HG03060 (cell line): Measurements from ENCODE around the gene BRD3.
"Not testable (repeated sequence)": the region's sequence is repeated elsewhere in the genome, so short reads cannot be mapped to it uniquely, and the experiment has no call there.

Source experiments
- ATAC-seq: cut with Tn5 transposase; IDR thresholded peaks from one replicate; pipeline ENCODE4 v1.9.1; 2021; ENCODE audit warnings: low read depth, moderate number of reproducible peaks; ENCODE audit not compliant: unreplicated experiment

Gene BRD3

DNA sequence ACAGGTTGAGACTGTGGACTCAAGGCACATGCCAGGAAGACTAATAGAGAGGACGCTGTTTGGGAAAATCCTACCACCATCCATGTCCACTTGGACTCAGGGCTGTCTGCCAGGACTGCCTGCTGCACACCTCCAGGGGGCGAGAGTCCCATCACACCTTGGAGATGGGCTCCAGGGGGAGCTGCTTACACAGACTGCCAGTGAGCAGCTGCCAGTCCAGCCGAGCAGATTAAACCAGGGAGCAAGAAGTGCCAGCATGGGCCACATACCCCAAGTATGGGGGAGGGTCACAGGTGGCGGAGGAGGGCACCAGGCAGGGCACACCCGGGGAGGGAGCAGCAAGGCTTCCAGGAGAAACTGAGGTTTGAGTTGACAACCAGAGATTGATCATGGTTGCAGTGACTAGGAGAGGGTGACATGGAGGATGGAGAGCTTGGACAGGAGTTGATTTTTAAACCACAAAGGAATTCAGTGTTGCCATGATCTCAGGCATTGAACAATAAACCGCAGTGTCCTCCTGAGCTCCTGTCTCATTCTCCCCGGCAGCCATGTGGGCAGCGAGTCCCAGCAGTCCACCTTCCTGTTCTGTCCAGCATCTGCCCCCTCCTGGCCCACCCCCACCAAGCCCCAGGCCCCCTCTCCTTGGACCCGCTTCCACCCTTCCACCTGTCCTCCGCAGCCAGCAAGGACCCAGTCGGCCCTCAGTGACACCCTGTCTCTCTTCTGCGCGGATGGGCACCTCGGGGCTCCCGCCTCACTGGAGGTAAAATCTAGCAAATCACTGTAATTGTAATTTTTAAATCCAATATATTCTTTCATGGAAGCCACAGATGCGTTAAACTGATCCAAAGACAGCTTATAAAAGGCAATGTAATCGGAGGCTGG, 72.6 kb downstream of the BRD3 start:
- ATAC-seq = no peak

DNA sequence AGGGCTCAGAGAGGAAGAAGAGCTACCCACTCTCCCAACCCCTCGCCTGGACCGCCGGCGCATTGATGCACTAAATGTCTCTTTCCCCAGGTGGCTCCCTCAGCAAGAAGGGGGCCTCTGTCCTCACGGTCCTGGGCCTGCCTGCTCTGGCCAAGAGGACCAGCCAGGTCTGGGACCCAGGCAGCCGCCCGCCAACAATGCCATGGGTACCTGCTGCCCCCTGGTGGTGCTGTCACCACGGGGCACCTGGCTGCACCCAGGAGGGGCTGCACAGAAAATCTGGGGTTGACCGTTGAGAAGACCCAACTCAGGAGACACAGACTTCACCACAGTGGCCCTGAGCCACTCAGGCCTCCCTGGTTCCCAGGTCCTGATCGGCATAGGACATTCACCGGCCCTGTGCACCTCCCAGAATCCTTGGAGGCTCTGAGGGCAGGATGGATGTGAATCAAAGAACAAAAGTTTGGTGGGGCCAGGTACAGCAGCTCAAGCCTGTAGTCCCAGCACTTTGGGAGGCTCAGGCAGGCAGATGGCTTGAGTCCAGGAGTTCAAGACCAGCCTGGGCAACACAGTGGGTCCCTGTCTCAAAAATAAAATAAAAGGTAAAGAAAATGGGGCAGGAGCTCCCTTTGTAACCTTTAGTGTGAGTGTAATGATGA, 73.3 kb downstream of the BRD3 start:
- ATAC-seq = no peak

DNA sequence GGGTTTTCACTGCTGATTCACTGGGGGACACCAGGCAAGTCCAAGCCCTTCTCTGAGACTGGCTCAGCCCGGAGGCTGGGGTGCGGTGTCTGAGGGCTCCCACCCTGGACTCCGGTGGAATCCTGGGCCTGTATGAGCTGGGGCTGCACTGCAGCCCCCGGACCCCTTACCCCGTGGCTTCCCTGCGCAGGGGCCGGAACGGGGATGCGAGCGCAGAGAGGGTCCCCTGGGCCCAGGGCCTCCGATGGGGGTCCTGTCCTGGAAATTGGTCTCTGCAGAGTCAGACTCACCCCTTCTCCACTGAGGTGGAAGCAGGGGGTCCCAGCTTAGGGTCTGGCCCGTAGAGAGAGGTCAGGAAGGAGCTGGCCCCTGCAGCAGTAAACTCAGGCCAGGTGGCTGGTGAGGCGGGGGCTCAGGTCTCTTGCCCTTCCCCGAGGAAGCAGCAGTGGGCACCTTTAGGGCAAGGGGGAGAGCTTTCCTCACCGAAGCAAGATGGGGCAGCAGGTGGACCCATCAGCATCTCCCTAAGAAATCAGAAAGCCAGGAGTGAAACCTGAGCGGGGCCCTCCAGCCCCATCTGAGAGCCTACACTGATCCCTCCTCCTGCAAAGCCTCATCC, 74.1 kb downstream of the BRD3 start:
- ATAC-seq = no peak

DNA sequence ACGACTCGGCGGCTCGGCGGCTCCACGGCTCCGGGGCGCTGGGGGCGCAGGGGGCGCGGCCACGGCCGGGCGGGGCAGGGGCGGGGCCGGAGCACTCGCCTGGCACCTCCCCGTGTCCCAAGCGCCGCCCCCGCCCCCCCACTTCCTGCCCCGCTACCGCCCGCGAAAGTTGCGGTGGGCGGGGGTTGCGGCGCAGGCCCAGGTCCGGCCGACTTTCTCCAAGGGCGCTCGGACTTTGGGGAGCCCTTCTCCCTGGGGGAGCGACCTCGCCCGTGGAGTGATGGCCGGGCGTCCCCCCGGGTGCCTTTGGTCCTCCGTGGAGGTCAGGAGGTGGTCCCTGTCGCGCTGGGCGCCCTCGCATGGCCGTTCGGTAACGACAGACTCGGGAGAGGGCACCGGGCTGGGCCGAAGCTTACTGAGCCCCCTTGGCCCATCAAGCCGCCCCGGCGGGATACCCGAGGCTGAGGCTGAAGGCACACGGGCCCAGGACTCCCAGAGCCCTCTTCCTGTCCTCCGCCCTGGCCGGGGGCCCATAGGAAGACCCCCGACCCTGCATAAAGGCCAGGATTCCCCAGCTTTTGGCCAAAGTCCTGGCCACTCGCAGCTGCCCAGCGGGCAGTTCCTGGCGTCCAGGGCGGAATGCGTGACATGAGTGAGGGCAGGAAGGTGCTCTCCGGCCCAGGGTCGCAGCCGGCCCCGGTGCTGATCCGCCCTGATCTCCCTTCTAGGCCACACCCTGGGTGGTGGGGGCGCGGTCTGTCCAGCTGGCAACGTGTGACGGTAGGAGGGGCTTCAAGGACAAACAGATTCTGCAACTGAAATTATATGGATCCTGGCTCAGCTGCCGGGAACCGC, 74.8 kb downstream of the BRD3 start:
- ATAC-seq = no peak

DNA sequence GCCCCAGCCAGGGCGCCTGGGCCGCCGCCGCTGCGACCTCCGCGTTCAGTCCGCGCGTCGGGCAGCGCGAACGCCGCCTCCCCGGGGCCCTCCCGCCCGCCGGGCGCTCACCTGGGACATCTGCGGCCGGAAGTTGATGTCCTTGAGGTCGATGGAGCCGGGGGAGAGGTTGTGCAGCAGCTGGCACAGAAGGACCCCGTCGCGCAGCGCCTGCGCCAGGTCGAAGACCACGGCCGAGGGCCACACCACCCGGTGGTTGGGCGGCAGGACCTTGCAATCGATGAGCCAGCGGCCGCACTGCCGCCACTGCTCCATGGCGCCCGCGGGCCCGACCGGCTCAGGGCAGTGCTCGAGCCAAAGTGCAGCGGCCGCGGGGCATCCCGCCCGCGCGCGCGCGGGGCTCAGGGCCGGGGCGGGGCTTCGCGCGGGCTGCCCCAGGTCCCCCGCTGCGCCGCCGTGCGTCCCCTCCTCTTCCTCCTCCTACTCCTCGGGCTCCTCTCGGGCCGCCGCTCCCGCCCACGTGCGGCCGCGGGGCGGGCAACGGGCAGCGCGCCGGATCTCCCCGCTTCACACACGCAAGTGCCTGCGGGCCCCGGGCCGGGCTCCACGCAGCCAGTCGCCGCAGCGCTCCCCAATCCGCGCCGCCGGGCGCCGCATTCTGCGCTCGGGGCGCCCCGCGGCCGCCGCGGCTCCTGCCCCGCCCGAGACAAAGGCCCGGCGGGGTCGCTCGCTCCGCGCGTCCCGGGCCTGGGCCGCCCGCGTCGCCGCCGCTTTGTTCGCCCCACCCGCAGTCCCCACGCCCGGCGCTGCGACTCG, 75.7 kb downstream of the BRD3 start, which contains the start of gene VAV2:
Gene VAV2 (minus strand): TSS at position 361 of the 816 bp plus-strand sequence. CDS start 46 bp downstream, at position 315.
- ATAC-seq = no peak

DNA sequence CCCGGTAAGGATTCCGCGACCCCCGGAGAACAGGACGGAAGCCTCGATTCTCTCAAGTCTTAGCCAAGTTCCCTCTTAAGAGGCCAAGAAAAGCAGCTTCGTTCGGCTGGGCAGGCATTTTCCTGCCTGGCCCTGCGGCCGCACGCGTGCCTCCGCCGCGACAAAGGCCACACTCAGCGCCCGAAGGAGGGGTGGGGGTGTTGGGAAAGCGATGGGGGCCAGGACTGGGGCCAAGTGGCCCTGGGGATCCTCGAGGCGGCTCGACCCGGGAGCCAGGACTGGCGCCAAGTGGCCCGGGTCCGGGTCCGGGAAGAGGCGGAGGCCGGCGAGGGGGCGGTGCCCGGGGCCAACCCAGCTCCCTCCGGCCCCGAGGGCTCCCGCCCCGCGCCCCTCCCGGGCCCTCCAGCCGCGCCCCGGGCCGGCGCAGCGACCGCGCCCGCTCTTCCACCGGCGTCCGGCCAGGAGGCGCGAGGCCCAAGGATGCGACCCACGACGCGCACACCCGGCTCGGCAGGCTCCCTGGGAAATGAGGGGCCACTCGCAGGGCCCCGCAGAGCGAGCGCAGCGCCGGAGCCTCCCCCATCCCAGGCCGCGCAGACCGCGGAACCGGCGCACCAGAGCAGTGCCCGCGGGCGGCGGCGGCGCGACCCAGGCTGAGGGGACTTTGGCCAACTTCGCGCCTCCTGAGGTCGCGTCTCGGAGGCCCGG, 76.5 kb downstream of the BRD3 start:
- no peak for ATAC-seq

DNA sequence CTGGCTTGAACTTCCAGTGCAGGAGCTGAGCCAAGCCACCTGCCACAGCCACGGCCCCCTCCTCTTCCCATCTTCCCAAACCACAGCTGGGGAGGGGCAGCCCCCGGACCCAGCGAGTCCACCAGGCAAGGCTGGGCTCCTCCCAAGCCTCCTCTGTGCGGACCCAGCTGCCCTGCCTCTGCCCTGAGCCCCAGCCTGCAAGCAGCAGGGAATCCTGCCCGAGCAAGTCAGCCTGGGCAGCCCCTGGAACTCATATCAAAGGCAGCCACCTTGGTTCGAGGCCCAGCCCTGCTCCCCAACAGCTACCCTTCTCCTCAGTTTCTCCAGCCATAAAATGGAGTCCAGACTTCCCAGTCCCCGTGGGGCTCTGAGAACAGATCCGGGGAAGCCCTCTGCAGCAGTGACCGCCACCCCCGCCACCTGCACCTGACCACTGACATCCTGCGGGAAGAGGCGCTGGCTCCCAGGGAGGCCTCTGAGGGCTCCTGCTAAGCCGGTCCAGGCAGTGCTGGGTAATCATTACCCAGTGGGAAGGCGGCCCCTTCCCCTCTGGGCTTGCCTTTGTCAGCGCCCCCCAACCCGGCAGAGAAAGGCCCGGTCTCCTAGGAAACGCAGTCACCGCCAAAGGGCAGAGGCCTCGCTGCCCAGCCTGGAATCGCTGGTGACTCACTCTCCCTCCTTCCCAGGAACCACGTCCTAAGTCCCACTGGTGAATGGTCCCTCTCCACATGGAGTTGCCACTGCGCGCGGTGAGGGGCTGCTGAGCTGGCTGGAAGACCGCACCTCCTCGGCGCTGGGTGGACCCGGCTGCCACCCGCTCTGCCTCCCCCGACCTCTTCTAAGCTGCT, 77.2 kb downstream of the BRD3 start:
- no peak for ATAC-seq

DNA sequence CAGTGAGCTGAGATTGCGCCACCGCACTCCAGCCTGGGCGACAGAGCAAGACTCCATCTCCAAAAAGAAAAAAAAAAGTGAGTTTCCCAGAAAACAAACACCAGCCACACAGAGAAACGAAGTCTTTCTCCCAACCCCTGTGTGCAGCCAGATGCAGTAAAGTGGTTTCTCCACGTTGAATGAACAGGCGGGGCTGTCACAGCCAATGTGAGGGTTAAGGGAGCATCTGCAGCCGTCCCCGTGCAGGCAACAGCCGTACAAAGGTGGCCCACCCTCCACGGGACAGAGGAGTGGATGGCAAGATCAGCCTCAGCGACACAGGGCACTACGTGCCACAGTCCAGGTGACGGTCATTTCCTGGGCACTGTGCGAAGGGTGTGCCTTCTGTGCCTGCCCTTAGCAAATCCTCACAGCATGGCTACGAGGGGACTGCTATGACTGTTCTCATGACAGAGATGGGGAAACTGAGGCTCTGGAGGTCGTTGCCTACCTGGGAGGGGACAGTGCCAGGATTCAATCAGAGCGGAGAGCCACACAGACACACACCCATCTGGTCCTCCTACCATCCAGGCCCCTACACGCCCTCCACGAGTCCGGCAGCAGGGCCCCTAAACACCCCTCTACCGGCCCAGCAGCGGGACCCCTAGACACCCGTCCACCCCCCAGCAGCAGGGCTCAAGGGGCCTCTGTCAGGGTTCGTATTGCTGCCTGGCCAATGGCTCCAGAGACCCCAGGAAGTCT, 78.0 kb downstream of the BRD3 start:
- no peak for ATAC-seq

DNA sequence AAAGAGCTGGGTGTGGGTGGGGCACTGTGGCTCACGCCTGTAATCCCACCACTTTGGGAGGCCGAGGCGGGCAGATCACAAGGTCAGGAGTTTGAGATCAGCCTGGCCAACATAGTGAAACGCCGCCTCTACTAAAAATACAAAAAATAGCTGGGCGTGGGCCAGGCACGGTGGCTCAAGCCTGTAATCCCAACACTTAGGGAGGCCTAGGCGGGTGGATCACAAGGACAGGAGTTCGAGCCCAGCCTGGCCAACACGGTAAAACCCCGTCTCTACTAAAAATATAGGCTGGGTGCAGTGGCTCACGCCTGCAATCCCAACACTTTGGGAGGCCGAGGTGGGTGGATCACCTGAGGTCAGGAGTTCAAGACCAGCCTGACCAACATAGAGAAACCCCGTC, 79.1 kb downstream of the BRD3 start:
- not testable (repeated sequence) for ATAC-seq

DNA sequence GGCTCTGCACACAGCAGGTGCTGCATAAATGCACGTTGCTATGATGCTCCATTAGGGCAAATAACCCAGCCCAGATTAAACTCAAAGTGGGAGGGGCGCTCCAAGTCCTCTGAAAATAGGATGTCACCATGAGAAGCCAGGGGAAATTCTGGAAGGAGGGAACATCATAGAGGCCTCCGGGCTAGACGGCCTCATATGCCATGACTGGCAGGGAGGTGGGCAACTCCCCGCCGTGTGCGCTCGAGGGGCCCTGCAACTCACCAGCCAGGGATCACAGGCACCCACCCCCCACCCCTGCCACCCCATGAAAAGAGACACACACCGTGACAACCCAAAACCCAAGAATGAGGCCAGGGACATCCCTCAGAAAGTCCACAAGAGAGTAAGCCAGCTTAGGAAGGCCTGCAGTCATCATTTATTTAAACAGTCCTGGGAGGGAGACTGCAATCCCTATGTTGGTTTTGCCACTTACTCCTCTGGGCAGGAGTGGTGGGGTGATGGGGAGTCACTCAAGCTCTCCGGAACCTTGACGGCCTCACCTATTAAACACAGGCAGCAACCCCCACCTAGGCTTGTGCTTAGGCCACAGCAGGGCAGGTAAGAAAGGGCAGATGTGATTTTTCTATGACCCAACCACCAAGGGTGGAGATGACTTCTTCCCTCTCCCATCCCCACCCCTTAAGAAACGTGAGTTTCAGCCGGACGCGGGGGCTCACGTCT, 79.7 kb downstream of the BRD3 start:
- no peak for ATAC-seq

DNA sequence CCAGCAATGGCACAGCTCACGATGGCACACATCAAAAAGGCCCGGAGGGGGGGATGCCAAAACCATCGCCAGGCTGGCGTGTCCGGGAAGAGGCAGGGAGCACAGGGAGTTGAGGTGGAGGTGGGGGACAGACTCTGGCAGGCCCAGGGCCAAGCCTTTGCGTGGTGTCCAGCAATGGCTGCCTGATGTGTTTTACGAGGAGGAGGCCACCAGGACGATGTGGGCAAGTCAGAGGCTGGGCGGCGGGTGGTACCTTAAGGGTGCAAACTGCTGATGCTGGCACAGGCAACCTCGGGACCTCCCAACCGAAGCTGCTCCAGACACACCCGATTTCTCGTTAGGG, 80.4 kb downstream of the BRD3 start:
- ATAC-seq = no peak

DNA sequence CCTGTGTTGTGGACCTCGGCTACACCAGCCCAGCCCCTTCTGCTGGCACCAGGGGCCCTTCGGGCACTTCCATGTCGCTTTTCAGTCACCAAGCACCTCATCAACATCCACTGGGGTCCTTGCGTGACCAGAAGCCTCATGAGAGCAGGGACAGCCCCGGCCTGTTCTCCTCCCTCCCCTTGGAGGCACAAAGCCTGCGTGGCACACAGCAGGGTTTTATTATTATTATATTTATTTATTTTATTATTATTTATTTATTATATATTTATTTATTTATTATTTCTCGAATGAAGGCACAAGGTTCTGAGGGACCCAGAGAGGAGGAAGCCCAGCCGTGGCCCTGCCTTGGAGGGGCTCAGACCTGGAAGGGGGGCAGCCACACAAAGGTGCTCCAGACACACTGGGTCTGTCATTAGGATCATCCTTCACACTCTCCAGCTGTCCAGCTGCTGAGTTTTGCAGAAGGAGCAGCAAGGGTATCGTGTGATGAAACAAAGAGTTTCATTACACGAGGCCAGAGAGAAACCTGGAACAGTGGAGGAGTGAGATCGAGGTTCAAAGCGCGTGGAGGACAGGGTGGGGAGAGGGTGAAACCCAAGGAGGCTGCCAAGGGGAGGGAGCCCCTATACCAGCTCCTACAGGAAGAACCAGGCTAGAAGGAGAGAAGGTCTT, 80.9 kb downstream of the BRD3 start:
- ATAC-seq = no peak

DNA sequence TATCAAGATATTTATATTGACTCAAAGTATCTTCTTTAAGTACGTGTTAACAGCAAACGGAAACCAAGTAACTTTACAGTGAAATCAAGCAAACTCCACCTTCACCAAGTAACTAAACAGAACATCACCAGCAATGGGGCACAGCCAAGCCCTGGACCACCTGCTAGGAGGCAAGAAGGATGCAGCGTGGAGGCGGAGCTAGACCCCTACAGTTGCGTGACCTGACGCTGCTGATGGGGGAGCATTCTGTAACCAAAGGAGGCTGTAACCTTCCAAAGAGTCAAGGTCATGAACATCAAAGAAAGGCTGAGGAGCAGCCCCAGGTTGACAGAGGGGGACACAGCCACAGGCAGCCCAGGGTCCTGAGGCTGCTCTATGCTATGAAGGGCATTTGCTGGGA, 81.8 kb downstream of the BRD3 start:
- no peak for ATAC-seq

DNA sequence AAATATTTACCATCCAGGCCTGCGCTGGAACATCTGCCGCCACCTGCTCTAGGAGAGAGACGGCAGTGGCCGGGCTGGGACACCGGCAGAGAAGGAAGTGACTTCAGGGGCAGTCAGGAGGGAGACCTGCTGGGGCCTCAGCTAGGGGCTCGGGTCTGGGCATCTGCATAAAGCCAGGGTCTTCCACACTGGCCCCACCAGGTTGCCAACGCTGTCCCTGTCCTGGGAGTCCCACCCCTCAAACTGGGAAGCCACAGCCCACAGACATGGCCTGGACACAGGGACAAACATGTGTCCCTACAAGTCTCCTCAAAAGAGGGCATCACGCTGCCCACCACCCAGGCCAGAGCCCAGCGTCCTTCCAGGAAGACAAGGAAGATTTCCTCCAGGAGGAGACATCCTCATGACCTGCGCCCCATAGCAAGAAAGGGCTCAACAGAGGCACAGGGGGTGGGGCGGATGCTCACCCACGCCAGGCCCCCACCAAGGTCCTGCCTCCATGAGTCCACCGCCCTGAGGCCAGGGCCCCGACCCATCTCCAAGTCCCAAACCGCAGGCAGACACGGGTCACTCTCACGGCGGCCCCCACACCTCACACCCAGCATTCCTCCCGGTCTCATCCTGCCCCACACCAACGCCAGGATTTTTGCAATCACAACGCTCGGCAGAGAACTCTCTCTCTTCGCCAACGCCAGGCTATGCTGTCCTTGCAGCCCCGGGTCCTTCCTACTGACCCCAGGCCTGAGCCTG, 84.7 kb downstream of the BRD3 start:
- ATAC-seq = no peak

DNA sequence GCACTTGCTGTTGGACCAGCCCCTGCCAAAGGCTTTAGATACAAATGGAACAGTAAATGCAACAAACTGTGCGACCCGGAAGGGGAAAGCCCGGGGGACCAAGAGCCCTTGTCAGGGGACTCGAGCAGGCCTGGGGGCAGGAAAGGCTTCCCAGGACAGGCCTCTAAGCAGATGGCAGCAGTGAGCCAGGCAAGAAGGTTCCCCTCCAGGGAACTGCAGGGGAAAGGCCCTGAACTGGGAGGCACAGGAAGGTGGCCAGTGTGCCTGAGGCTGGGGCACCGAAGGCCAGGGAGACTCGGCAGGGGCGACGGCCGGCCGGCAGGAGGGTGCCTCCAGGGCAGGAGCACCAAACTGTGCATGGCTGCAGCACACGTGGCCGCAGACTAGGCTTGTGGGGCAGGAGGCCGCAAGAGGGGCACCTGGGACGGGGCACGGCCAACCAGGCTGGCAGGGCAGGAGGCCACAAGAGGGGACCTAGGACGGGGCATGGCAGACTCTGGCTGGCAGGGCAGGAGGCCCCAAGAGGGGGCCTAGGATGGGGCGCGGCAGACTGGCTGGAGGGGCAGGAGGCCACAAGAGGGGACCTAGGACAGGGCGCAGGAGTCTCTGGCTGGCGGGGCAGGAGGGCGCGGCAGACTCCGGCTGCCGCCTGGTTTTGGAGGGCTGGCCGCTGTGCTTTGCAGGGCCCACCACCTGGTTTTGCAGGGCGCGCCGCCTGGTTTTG, 85.7 kb downstream of the BRD3 start:
- no peak for ATAC-seq
